SK-N-SH treated with all-trans-retinoic acid at 6 μM for 48 hours (cell line): ENCODE measurements around the gene RFX8.

ENCODE experiments used
- OSR1 ChIP-seq: fragments of 250-450 bp; sonication (Bioruptor Pico); IDR thresholded peaks from 2 replicates; pipeline ENCODE4 v1.8.0; 2022; ENCODE audit warnings: moderate library complexity, mild to moderate bottlenecking, inconsistent platforms
- RARB ChIP-seq: fragments of 250-450 bp; sonication (Bioruptor Pico); IDR thresholded peaks from 2 replicates; pipeline ENCODE4 v1.8.0; 2021; ENCODE audit warnings: mild to moderate bottlenecking, moderate library complexity
- TCF4 ChIP-seq: fragments of 250-450 bp; sonication (Bioruptor Pico); IDR thresholded peaks from 2 replicates; pipeline ENCODE4 v1.8.0; 2021; ENCODE audit warnings: mild to moderate bottlenecking, moderate library complexity, borderline replicate concordance
- ZFP30 ChIP-seq: fragments of 450-650 bp; formaldehyde crosslinking; IDR thresholded peaks from 2 replicates; pipeline ENCODE4 v1.5.0; 2022; ENCODE audit warnings: mild to moderate bottlenecking, moderate library complexity

DNA sequence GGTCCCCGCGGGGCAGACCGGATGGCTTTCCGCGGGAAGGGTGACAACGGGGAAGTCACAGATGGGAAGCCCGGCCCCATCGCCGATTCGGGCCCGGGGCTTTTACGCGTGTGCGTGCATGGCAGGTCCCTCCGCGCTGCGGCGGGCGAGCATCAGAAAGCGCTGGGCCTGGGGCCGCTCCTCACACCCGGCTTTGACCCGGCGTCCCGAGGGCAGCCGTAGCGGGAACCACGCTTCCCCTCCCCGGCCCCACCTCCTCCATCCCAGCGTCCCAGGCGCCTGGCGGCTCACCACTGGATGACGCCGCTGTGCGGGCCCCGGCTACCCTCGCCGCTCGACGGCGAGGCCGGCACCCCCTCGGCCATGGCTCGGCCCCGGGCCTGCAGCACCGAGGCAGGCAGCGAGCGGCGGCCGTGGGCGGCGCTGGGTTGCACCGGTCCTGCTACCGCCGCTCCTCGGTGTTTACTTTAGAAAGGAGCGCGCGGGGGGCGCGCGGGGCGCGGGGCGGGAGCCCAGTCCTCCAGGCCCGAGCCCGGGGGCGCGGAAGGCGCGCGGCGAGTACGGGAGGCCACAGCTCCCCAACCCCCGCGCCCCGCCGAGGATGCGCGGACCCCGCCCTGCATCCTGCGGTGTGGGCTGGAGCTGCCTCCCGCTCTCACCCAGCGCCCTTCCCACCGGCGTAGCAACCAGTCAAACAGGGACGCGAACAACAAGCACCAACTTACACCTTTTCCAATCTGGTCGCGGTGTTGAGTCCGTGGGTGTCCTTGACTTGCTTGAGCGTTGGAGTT lies 806 bp downstream of the RFX8 start:
- no peak for TF ChIP-seq RARB (CRISPR knock-in tag)
- no peak for TF ChIP-seq TCF4 (CRISPR knock-in tag)
- TF ChIP-seq ZFP30 (CRISPR knock-in tag): no peak
- TF ChIP-seq OSR1 (CRISPR knock-in tag): no peak
